HG03432 (cell line): ENCODE data around the gene ISX.

ENCODE experiments used
- ATAC-seq: cut with Tn5 transposase; IDR thresholded peaks from one replicate; pipeline ENCODE4 v1.9.1; 2021; ENCODE audit warnings: mild to moderate bottlenecking, moderate library complexity; ENCODE audit not compliant: unreplicated experiment

The ISX gene

GRCh38 chr22:35051791-35052190 is 14.2 kb upstream of the ISX start:
- no peak for ATAC-seq

- no peak for ATAC-seq
Observed at GRCh38 chr22:35053060-35053835, 12.7 kb upstream of the ISX start.

- ATAC-seq, result peak; percentile 43
Observed at GRCh38 chr22:35054064-35054463, 11.9 kb upstream of the ISX start.

- no peak for ATAC-seq
Observed at GRCh38 chr22:35056486-35056885, 9.5 kb upstream of the ISX start.

GRCh38 chr22:35057155-35057554 is 8.8 kb upstream of the ISX start:
- ATAC-seq, result no peak

- no peak for ATAC-seq
Observed at GRCh38 chr22:35059632-35060031, 6.3 kb upstream of the ISX start.

- ATAC-seq, result peak; percentile 69
Observed at GRCh38 chr22:35064664-35065063, 1.3 kb upstream of the ISX start.

- peak; percentile 22 for ATAC-seq
Observed at GRCh38 chr22:35065183-35065582, 775 bp upstream of the ISX start.

GRCh38 chr22:35066768-35067167 is 810 bp downstream of the ISX start:
- ATAC-seq, result no peak

- no peak for ATAC-seq
Observed at GRCh38 chr22:35069541-35069940, 3.6 kb downstream of the ISX start.

- ATAC-seq, result no peak
Observed at GRCh38 chr22:35070451-35071093, 4.6 kb downstream of the ISX start.

- ATAC-seq, result no peak
Observed at GRCh38 chr22:35071784-35072183, 5.8 kb downstream of the ISX start.

GRCh38 chr22:35072925-35073324 is 7.0 kb downstream of the ISX start:
- no peak for ATAC-seq

GRCh38 chr22:35074583-35074982 is 8.6 kb downstream of the ISX start:
- no peak for ATAC-seq

- ATAC-seq, result no peak
Observed at GRCh38 chr22:35076630-35077029, 10.7 kb downstream of the ISX start.

GRCh38 chr22:35085621-35086020 is 19.7 kb downstream of the ISX start:
- ATAC-seq, result no peak

- no peak for ATAC-seq
Observed at GRCh38 chr22:35089139-35089538, 23.2 kb downstream of the ISX start.

- no peak for ATAC-seq
Observed at GRCh38 chr22:35092406-35092805, 26.4 kb downstream of the ISX start.

- ATAC-seq, result no peak
Observed at GRCh38 chr22:35098921-35099320, 33.0 kb downstream of the ISX start.

- ATAC-seq, result no peak
Observed at GRCh38 chr22:35099883-35100282, 33.9 kb downstream of the ISX start.

- ATAC-seq, result no peak
Observed at GRCh38 chr22:35102663-35103062, 36.7 kb downstream of the ISX start.

- ATAC-seq, result no peak
Observed at GRCh38 chr22:35103761-35104160, 37.8 kb downstream of the ISX start.

- no peak for ATAC-seq
Observed at GRCh38 chr22:35104491-35104890, 38.5 kb downstream of the ISX start.
